ENCODE measurements around the gene CBLIF. TPM values are rescaled to one million over a fixed set of nuclear protein-coding genes. Genes with fewer than 3 reads are reported as not detected.
"Not testable (repeated sequence)": the region's sequence is repeated elsewhere in the genome, so short reads cannot be mapped to it uniquely, and the experiment has no call there.

The CBLIF gene
- polyA plus RNA-seq, 1 donor (not counting 4 experiments of a cell fraction or from before 2014, with no cell fraction given): not detected

DNA sequence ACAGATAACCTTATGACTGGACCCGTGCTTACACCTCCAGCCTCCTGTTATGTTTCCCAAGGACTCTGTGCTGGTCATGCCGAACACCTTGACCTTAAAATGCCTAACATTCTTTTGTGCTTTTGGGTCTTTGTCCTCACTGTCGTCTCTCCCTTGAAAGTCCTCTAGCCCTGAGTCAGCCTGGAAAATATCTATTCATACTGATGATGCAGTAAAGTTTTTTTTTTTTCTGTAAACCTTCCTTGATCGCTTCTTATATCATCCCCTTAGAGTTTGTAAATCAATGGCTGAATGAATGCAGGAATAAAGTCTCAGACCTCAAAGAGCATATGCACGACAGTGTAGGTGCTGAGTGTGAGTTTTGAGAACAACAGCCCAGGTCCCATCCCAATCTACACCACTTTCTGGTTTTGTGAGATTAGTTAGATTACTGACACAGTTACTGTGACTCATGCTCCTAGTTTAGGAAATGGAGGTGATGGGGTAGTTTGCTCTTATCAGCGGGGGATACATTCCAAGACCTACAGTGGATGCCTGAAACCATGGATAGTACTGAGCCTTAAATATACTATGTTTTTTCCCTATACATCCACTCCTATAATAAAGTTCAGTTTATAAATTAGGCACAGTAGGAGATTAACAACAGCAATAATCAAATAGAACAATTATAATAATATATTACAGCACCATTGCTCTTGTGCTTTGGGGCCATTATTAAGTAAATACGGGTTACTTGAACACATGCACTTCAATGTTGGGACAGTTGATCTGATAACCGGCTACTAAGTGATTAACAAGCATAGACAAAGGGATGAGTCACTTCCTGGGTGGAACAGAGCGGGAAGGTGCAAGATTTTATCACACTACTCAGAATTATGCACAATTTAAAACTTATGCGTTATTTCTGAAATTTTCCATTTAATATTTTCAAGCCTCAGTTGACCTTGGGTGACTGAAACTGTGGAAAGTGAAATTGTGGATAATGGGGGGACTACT is 12.4 kb upstream of the CBLIF start:
- peak overlapping the region; percentile 44 for H3K27ac ChIP-seq (ENCODE audit: control insufficient read depth, insufficient read depth, low read length)
- FAIRE-seq: peak; percentile 64
- peak overlapping the region; percentile 2 for H2AFZ ChIP-seq (ENCODE audit: control insufficient read depth, low read length)
- H4K20me1 ChIP-seq (ENCODE audit: control insufficient read depth, extremely low read depth, insufficient read depth, low read length): no peaks in the 10 kb centered on the region
- H3K9me3 ChIP-seq (ENCODE audit: control insufficient read depth, low read depth, low read length): no peaks in the 10 kb centered on the region
- H3K36me3 ChIP-seq (ENCODE audit: control insufficient read depth in 2 of 2, extremely low read depth in 1 of 2, insufficient read depth in 2 of 2, low read length in 2 of 2): no peaks in the 10 kb centered on the region
- dilution Hi-C loops (cut with MboI; ENCODE audit: extremely low pct_ligation_motif_present, low sequenced_read_pairs): no loop called here
- H3K9ac ChIP-seq (ENCODE audit: control insufficient read depth, extremely low read depth, insufficient read depth, low read length): no peak overlapping the region
- no peaks in the 10 kb centered on the region for H3K79me2 ChIP-seq (ENCODE audit: control insufficient read depth, insufficient read depth, low read length)
- peak overlapping the region; percentile 36 for H3K4me2 ChIP-seq (ENCODE audit: control insufficient read depth, extremely low read depth, insufficient read depth, low read depth, low read length)
- TF ChIP-seq, protein P1, sequence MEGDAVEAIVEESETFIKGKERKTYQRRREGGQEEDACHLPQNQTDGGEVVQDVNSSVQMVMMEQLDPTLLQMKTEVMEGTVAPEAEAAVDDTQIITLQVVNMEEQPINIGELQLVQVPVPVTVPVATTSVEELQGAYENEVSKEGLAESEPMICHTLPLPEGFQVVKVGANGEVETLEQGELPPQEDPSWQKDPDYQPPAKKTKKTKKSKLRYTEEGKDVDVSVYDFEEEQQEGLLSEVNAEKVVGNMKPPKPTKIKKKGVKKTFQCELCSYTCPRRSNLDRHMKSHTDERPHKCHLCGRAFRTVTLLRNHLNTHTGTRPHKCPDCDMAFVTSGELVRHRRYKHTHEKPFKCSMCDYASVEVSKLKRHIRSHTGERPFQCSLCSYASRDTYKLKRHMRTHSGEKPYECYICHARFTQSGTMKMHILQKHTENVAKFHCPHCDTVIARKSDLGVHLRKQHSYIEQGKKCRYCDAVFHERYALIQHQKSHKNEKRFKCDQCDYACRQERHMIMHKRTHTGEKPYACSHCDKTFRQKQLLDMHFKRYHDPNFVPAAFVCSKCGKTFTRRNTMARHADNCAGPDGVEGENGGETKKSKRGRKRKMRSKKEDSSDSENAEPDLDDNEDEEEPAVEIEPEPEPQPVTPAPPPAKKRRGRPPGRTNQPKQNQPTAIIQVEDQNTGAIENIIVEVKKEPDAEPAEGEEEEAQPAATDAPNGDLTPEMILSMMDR (optimal IDR thresholded peaks at IDR 0.05 in 1 of 3, IDR thresholded peaks at IDR 0.05 in 1 of 3, conservative IDR thresholded peaks at IDR 0.05 in 1 of 3; ENCODE audit: extremely low read depth in 1 of 3, insufficient read depth in 2 of 3, low read length in 3 of 3): no peak
- TF ChIP-seq EZH2 (IDR thresholded peaks at IDR 0.05; ENCODE audit: low read length): no peak
- DNase-seq (ENCODE audit: low read depth, low spot score): peak; percentile 32
- H3K9me1 ChIP-seq (ENCODE audit: control insufficient read depth, extremely low read depth, insufficient read depth, low read length): no peaks in the 10 kb centered on the region
- no peak overlapping the region for H3K4me3 ChIP-seq (ENCODE audit: control insufficient read depth in 2 of 3, extremely low read depth in 1 of 3, insufficient read depth in 2 of 3, low read depth in 1 of 3, low read length in 3 of 3)
- H3K27me3 ChIP-seq (ENCODE audit: control insufficient read depth, extremely low read depth, insufficient read depth, low read length): no peaks in the 10 kb centered on the region
- H3K4me1 ChIP-seq (ENCODE audit: control insufficient read depth, extremely low read depth, insufficient read depth, low read length): peaks cover 22% of the 10 kb centered on the region

DNA sequence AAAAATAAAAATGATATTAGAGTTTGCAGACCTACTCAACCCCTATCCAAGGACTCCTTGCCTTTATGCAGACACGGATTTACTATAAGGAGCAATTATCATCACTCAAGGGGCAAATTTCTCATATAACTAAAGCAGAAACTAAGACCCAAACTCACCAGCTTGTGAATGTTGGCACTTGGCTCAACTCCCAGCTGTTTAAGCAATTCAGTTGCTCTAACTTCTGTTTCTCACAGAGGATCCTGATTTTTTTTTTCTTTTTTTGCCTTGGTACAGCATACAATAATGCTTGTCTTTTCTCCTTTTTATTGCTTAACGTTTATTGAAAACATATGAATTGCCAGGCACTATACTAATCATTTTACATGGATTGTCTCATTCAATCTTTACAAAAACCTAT is 9.6 kb upstream of the CBLIF start:
- no peak overlapping the region for H3K4me2 ChIP-seq (ENCODE audit: control insufficient read depth, extremely low read depth, insufficient read depth, low read depth, low read length)
- FAIRE-seq: no peak
- TF ChIP-seq EZH2 (IDR thresholded peaks at IDR 0.05; ENCODE audit: low read length): no peak
- TF ChIP-seq, protein P1 (optimal IDR thresholded peaks at IDR 0.05 in 1 of 3, IDR thresholded peaks at IDR 0.05 in 1 of 3, conservative IDR thresholded peaks at IDR 0.05 in 1 of 3; ENCODE audit: extremely low read depth in 1 of 3, insufficient read depth in 2 of 3, low read length in 3 of 3): no peak
- no peak overlapping the region for H2AFZ ChIP-seq (ENCODE audit: control insufficient read depth, low read length)
- no peak overlapping the region for H3K27ac ChIP-seq (ENCODE audit: control insufficient read depth, insufficient read depth, low read length)
- H3K9me3 ChIP-seq (ENCODE audit: control insufficient read depth, low read depth, low read length): no peaks in the 10 kb centered on the region
- H3K79me2 ChIP-seq (ENCODE audit: control insufficient read depth, insufficient read depth, low read length): no peaks in the 10 kb centered on the region
- no peak overlapping the region for H3K9ac ChIP-seq (ENCODE audit: control insufficient read depth, extremely low read depth, insufficient read depth, low read length)
- dilution Hi-C loops (cut with MboI; ENCODE audit: extremely low pct_ligation_motif_present, low sequenced_read_pairs): no loop called here
- H4K20me1 ChIP-seq (ENCODE audit: control insufficient read depth, extremely low read depth, insufficient read depth, low read length): no peaks in the 10 kb centered on the region
- H3K4me3 ChIP-seq (ENCODE audit: control insufficient read depth in 2 of 3, extremely low read depth in 1 of 3, insufficient read depth in 2 of 3, low read depth in 1 of 3, low read length in 3 of 3): no peak overlapping the region
- DNase-seq (ENCODE audit: low read depth, low spot score): no peak
- H3K36me3 ChIP-seq (ENCODE audit: control insufficient read depth in 2 of 2, extremely low read depth in 1 of 2, insufficient read depth in 2 of 2, low read length in 2 of 2): no peaks in the 10 kb centered on the region
- no peaks in the 10 kb centered on the region for H3K27me3 ChIP-seq (ENCODE audit: control insufficient read depth, extremely low read depth, insufficient read depth, low read length)
- no peaks in the 10 kb centered on the region for H3K9me1 ChIP-seq (ENCODE audit: control insufficient read depth, extremely low read depth, insufficient read depth, low read length)
- peaks cover 22% of the 10 kb centered on the region for H3K4me1 ChIP-seq (ENCODE audit: control insufficient read depth, extremely low read depth, insufficient read depth, low read length)

DNA sequence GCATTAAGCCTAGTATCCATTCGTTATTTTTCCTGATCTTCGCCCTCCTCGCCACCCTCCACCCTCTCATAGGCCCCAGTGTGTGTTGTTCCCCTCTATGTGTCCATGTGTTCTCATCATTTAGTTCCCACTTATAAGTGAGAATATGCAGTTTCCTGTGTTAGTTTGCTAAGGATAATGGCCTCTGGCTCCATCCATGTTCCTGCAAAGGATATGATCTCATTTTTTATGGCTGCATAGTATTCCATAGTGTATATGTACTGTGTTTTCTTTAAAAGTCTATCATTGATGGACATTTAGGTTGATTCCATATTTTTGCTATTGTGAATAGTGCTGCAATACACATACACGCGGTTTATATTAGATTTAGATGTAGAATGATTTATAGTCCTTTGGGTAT is 6.1 kb upstream of the CBLIF start:
- dilution Hi-C loops (cut with MboI; ENCODE audit: extremely low pct_ligation_motif_present, low sequenced_read_pairs); H3K4me3 ChIP-seq (ENCODE audit: control insufficient read depth in 2 of 3, extremely low read depth in 1 of 3, insufficient read depth in 2 of 3, low read depth in 1 of 3, low read length in 3 of 3); H3K9me1 ChIP-seq (ENCODE audit: control insufficient read depth, extremely low read depth, insufficient read depth, low read length); H3K27me3 ChIP-seq (ENCODE audit: control insufficient read depth, extremely low read depth, insufficient read depth, low read length); H3K36me3 ChIP-seq (ENCODE audit: control insufficient read depth in 2 of 2, extremely low read depth in 1 of 2, insufficient read depth in 2 of 2, low read length in 2 of 2); H4K20me1 ChIP-seq (ENCODE audit: control insufficient read depth, extremely low read depth, insufficient read depth, low read length); H3K27ac ChIP-seq (ENCODE audit: control insufficient read depth, insufficient read depth, low read length); H3K9ac ChIP-seq (ENCODE audit: control insufficient read depth, extremely low read depth, insufficient read depth, low read length); H3K79me2 ChIP-seq (ENCODE audit: control insufficient read depth, insufficient read depth, low read length); H2AFZ ChIP-seq (ENCODE audit: control insufficient read depth, low read length); FAIRE-seq; H3K9me3 ChIP-seq (ENCODE audit: control insufficient read depth, low read depth, low read length); DNase-seq (ENCODE audit: low read depth, low spot score); H3K4me1 ChIP-seq (ENCODE audit: control insufficient read depth, extremely low read depth, insufficient read depth, low read length); H3K4me2 ChIP-seq (ENCODE audit: control insufficient read depth, extremely low read depth, insufficient read depth, low read depth, low read length): not testable (repeated sequence)

All from keratinocyte (primary cell).